ENCODE results near the gene TMEM163.

DNA sequence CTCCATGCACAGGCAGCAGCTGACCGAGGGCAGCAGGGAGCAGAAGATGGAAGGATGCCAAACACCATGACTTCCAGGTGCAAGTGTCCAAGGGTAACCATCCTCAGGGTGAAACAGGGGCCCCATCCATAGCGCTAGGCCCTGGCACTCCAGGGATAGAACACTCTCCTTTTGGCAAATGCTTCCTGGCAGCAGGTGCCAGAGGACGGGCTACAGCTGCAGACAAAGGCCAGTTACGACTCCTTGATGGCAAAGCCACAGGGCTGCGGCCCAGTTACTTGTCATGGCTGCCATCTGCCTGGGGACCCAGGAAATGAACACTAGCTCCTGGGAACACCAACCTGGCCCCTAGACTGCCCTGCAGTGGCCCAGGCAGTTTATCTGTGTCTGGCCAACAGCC, 178.8 kb downstream of the TMEM163 start:
- TF ChIP-seq, protein P1, sequence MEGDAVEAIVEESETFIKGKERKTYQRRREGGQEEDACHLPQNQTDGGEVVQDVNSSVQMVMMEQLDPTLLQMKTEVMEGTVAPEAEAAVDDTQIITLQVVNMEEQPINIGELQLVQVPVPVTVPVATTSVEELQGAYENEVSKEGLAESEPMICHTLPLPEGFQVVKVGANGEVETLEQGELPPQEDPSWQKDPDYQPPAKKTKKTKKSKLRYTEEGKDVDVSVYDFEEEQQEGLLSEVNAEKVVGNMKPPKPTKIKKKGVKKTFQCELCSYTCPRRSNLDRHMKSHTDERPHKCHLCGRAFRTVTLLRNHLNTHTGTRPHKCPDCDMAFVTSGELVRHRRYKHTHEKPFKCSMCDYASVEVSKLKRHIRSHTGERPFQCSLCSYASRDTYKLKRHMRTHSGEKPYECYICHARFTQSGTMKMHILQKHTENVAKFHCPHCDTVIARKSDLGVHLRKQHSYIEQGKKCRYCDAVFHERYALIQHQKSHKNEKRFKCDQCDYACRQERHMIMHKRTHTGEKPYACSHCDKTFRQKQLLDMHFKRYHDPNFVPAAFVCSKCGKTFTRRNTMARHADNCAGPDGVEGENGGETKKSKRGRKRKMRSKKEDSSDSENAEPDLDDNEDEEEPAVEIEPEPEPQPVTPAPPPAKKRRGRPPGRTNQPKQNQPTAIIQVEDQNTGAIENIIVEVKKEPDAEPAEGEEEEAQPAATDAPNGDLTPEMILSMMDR (IDR thresholded peaks at IDR 0.05) = no peak
- TF ChIP-seq POLR2A (IDR thresholded peaks at IDR 0.05) = no peak

Measured in stomach (tissue), 4 donors.